NCI-H2081 (cell line): ENCODE results near the gene SUMO3.
"Not testable (repeated sequence)": the region's sequence is repeated elsewhere in the genome, so short reads cannot be mapped to it uniquely, and the experiment has no call there.

Experiments used
- DNase-seq, 2 experiments: peaks; one replicate each; lab custom pipeline; 2025; lab: John Stamatoyannopoulos, UW

Gene SUMO3

GRCh38 chr21:44846485-44847260 is 28.8 kb upstream of the SUMO3 start:
- DNase-seq = no peak

- no peak for DNase-seq
These were observed 28.3 kb upstream of the SUMO3 start for GRCh38 chr21:44846224-44846484.

- DNase-seq = no peak
These were observed 27.8 kb upstream of the SUMO3 start for GRCh38 chr21:44845418-44846223.

GRCh38 chr21:44844256-44844655 is 26.4 kb upstream of the SUMO3 start:
- DNase-seq = no peak

GRCh38 chr21:44842721-44843445 is 25.0 kb upstream of the SUMO3 start:
- no peak for DNase-seq

- no peak for DNase-seq
These were observed 24.2 kb upstream of the SUMO3 start for GRCh38 chr21:44842087-44842486.

GRCh38 chr21:44840771-44841170 is 22.9 kb upstream of the SUMO3 start:
- DNase-seq = no peak

- no peak for DNase-seq
These were observed 21.1 kb upstream of the SUMO3 start for GRCh38 chr21:44838951-44839350.

- no peak for DNase-seq
These were observed 20.4 kb upstream of the SUMO3 start for GRCh38 chr21:44838039-44838895.

GRCh38 chr21:44837537-44837936 is 19.7 kb upstream of the SUMO3 start:
- DNase-seq = no peak

- no peak for DNase-seq
These were observed 19.0 kb upstream of the SUMO3 start for GRCh38 chr21:44836666-44837471.

- no peak for DNase-seq
These were observed 18.4 kb upstream of the SUMO3 start for GRCh38 chr21:44836349-44836665.

- DNase-seq = no peak
These were observed 17.7 kb upstream of the SUMO3 start for GRCh38 chr21:44835647-44835973.

GRCh38 chr21:44834951-44835646 is 17.2 kb upstream of the SUMO3 start:
- no peak for DNase-seq

GRCh38 chr21:44834231-44834950 is 16.5 kb upstream of the SUMO3 start:
- no peak for DNase-seq

GRCh38 chr21:44833663-44834062 is 15.8 kb upstream of the SUMO3 start:
- no peak for DNase-seq

GRCh38 chr21:44832516-44833255 is 14.8 kb upstream of the SUMO3 start:
- DNase-seq = not testable (repeated sequence)

GRCh38 chr21:44831227-44831860 is 13.5 kb upstream of the SUMO3 start:
- DNase-seq = no peak

- DNase-seq = no peak
These were observed 11.7 kb upstream of the SUMO3 start for GRCh38 chr21:44829507-44830092.
